Measurements from ENCODE around the gene SPATA18.
"Not testable (repeated sequence)": the region's sequence is repeated elsewhere in the genome, so short reads cannot be mapped to it uniquely, and the experiment has no call there.

SPATA18 gene

DNA sequence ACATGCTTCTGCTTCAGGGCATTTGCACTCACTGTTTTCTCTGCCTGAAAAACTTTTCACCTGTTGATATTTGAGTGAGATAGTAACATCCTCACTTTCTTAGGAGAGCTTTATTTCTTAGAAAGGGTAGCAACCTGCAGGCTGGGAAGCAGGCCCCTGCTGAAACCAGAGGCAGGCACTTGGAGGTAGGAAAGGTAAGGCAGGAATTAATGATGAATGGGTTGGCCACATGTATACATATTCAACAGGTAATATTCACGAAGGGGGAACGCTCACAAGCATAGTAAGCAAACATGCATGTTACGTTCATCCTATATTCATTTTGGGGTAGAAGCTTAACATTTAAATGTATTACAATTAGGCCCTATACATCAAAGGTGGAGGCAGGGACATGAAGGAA lies 3.1 kb downstream of the SPATA18 start:
- no peak for DNase-seq

DNA sequence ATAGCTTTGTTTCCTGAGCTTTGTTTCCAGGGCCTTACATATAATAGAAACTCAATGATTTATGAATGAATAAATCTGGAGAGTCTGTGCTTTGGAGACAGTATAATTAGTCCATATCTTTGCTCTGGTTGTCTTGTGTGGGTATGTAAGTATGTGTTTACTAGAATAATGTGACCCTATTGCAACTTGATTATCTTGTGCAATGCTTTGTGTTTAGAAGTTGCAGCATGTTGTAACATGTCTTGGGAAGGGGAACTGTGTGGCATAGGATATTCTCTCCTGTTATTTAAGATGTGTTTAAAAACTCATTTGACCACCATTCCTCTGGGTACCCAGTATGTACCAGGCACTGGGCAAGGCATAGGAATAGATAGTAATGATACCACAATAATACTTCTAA lies 6.1 kb downstream of the SPATA18 start:
- no peak for DNase-seq

DNA sequence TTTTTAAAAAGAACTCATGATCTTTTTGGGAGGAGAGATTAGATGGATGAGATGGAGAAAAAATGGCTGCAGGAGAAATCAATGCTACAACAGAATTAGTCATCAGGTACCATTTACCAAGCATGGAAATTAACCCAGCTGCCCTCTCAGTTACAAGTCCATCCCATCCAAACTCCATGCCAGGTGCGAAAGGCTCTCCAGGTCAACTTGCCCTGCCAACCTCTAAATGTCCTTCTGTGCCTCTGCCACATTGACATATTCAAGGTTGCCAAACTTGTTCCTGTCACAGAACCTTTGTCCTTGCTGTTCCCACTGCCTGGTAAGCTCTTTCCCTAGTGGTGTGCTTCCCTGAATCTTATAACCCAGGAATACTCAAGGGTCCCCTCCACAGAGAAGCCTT lies 7.2 kb downstream of the SPATA18 start:
- no peak for DNase-seq

DNA sequence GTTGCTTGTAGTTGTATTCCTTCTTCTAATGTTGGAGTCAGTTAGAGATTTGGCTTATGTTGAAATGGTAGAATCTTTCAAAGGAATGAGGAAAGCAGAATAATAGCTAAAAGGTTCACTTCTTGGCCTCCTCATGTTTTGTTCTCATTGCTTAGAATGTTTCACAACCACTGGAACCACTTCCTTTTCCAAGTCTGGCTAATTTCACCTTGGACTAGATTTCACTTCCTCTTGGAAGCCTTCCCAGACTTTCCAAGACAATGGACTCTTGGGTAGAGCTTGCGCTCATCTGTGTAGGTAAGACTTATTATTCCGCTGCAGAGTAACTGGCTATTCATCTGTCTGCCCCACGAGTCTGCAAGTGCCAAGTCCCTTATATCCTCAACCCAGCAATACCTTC lies 8.3 kb downstream of the SPATA18 start:
- peak; percentile 39 for DNase-seq

DNA sequence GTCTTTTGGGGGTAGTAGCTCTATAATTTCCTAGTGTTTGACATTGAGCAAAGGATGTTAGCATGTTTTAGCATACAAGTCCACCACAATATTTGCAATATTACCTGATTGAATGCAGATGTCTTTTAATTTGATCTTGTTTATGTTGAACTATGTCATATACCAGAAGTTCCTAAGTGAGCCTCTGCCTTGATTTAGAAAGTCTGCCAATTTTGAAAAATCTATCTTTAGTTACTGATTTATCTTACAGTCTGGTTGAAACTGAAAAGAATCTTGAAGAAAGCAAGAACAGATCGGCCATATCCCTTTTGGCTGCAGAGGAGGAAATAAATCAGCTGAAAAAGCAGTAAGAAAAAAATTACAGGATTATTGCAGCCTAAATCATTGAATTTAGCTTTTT lies 18.5 kb downstream of the SPATA18 start:
- DNase-seq = no peak

DNA sequence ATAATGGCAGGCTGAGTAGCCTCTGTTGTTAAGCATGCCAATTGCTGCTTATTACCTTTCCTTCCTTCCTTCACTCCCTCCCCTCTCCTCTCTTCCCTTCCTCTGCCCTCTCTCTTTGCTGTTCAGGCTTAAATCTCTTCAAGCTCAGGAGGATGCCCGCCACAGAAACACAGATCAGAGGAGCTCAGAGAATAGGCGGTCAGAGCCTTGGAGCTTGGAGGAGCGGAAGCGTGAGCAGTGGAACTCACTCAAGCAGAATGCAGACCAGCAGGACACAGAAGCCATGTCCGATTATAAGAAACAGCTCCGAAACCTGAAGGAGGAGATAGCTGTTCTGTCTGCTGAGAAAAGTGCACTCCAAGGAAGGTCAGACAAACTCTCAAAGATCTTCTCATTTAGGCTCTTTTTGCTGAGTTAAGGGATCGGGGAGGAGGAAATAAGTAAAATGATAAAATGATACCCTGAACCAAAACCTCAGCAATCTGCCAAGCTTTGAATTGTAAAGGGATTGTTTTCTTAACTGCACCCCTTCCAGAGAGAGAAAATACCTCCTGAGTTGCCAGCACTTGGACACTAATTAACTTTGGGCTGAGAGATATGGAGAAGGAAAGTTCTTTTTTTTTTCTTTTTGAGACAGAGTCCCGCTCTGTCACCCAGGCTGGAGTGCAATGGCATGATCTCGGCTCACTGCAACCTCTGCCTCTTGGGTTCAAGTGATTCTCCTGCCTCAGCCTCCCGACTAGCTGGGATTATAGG lies 20.9 kb downstream of the SPATA18 start:
- no peak for DNase-seq

DNA sequence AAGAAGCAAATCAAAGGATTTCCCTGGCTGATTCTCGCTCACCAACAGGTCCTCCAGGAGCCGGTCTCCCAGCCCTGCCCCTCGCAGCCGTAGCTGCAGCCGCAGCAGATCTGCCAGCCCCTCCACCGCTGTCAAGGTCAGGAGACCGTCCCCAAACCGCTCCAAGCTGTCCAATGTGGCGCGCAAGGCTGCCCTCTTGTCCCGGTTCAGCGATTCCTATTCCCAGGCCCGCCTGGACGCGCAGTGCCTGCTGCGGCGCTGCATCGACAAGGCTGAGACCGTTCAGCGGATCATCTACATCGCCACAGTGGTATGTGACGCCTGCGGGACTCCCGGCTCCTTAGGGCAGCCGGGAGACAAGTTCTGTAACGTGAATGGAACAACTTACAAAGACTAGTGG lies 25.6 kb downstream of the SPATA18 start:
- DNase-seq = peak; percentile 52

DNA sequence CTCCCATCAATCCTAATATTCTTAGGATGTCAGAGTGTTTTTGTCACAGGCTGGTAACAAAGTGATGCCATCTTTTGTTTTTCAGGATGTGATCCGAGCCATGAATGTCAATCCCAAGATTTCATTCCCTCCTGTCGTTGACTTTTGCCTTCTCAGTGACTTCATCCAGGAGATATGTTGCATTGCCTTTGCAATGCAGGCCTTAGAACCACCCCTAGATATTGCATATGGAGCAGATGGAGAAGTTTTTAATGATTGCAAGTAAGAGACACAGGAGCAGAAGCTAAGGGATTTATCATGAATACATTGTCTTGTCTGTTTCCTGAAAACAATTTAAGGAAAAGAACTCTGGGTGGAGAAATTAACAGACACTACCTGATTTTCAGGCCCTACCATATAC lies 28.6 kb downstream of the SPATA18 start:
- no peak for DNase-seq

DNA sequence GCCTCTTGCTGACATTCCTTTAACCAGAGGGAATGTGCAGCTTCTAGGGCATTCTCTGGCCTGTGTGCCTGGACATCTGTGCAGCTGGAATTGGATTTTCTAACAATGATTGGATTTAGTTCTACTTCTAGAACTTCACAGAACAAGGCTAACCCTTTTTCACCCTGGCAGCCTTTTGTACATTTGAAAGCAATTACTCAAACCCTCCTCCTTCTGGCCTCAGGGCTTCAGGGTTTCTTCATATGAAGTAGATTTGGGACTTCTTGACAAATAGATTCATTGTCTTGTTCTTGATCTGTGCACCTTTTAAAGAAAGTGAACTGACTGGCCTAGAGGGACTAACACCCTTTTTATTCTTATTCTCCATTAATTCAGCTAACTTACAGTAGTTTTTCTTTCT lies 30.1 kb downstream of the SPATA18 start:
- no peak for DNase-seq

DNA sequence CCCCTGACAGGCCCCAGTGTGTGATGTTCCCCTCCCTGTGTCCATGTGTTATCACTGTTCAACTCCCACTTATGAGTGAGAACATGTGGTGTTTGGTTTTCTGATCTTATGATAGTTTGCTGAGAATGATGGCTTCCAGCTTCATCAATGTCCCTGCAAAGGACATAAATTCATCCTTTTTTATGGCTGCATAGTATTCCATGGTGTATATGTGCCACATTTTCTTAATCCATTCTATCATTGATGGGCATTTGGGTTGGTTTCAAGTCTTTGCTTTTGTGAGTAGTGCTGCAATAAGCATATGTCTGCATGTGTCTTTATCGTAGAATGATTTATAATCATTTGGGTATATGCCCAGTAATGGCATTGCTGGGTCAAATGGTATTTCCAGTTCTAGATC lies 35.3 kb downstream of the SPATA18 start:
- DNase-seq = not testable (repeated sequence)

DNA sequence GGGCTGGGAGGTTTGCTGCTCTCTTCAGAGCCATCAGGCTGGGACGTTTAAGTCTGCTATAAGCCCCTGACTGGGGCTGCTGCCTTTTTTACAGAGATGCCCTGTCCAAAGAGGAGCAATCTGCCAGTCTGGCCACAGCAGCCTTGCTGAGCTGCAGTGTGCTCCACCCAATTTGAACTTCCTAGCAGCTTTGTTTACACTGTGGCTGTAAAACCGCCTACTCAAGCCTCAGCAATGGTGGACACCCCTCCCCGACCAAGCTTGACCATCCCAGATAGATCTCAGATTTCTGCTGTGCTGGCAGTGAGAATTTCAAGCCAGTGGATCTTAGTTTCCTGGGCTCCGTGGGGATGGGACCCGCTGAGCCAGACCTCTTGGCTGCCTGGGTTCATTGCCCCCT lies 40.7 kb downstream of the SPATA18 start:
- no peak for DNase-seq

DNA sequence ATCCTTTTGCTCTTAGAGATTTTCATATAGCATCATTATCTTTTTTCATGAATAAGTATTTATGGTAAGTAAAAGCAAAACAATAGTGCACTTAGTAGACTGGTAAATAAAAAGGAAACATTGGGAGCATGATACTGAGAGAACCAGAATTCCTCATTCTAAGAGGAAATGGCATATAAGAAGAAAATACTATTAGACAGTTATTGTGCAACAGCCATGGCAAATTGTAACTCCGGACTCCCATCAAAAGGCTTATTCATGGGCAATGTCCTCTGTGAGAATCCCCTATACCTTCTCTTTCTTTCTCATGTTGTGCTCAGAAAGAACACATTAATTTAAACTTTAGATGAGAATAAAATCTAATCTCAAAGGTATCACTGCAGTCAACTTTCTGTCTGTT lies 42.4 kb downstream of the SPATA18 start:
- no peak for DNase-seq

DNA sequence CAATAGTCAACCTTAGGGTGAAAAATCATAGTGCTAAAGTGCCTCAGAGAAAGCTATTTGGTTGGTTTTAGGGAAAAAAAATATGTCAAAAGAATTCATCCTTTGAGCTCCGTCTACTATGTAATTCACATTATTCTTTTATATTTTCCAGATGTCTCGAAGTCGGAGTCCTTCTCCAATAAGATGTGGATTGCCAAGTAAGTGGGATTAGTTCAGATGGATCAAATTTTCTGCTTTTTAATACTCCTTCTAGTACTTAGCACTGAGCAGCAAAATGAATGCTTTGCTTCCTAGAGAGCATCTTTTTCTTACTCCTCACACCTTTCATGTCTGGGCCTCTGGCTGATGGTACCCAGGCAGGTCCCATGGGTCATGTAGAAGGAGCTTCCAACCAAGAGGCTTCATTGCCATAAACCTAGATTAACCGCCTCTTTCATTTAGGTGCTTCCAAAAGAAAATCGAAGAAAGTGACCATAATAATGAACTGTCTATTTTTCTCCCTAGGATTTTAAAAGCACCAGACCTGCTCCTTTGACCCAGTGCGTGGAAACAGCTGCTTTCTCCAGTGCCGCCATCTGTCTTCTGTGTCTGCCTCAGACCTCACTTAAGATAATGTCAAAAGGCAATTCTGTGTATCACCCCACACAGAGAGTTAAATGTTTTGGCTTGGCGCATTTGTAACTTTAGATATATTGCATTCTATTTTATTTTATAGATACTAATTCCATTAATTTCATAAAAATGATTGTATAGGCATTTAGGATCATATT lies 43.5 kb downstream of the SPATA18 start:
- DNase-seq = no peak

DNA sequence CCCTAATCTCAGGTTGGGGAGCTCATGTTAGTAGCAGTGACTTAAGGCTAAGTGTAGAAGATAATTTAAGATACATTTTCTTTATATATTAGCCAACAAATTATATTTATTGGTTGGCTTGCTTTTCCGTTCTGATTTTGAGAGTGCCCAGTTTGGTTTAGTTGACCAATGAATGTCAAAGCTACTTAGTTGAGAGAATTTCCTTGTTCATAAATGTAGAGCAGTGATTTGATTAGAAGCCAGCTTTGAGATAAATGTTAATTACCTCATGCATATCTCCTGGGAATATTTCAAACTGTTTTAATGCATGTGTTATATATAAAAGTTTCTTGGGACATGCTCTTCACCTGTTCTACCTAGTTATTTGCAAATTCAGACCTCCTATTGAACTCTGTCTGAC lies 44.3 kb downstream of the SPATA18 start:
- DNase-seq = no peak

DNA sequence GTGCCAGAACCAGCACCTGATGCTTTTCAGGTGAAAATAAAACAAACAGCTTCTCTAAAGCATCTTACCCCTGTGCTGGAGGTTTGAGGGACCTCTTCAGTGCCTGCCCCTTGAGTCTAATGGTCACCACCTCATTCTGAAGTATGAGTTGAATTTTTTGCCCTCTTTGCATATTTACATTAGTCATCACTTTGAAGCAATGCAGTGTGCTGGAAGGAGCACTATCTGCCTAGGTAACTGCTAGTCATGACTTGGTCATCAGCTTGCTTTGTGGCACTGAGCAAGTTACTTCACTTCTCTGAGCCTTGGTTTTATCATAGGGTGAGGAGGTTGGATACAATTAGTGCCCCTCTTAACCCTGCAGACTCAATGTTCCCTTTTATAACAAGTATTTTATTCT lies 44.9 kb downstream of the SPATA18 start:
- DNase-seq = no peak

DNA sequence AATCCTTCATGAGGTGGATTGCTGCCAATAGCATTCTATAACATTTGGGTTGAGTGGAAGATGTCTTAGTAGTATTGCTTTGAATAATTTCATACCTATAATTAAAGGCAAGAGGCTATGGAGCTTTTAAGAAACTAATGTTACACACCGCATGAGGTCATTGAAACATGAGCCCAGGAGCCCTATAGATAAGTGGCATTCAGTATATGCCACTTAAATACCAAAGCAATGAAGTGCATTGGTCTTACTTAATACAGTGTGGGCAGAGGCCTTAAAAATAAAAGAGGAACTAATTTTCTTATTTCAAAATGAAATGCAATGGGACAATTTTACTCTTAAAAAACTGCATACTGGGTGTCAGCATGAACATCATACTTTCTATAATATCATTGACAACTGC lies 47.5 kb downstream of the SPATA18 start:
- no peak for DNase-seq

DNA sequence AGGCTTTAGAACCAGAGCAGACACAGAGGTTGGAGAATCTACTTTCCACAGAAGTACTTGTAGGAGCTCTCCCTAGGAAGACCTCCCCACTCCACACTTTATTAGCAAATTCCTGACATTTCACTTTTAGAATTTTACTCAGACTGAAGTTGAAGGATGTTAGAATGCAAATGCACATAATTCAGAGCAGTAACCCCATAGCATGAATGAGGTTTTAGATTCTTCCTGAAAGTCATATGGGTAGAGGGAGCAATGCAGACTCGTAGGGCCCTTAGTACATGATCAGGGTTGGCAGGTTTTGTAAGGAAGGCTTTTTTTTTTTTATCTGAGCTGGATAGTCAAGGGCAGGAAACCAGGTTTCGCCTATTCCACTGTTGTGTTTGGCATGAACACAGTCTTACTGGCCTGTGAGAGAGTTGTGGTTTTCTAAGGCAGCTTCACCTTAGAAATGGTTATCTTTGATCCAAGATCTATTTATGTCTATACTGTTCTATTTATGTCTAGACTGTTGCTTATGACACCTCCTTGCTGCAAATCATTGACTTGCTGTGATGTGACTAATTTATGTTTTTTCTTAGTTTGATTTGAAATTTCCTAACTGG lies 48.9 kb downstream of the SPATA18 start:
- DNase-seq = no peak

DNA sequence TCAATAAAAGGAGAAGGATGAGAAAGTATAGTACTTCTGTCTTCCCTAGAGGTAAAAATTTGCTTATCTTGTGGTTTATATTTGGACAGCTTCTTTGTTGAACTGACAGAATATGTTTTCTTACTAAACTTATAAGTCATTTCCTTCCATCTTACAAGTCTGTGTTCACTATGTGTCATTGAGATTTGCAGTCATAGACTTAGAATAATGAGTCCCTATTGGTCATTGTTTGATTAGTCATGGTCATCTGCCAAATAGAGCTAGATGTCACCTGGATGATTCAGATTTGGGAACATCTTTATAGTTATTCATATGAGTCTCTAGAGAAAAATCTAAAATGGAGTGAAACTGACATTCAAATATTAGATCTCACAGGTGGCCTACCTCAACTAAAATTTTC lies 51.5 kb downstream of the SPATA18 start:
- DNase-seq = no peak

DNA sequence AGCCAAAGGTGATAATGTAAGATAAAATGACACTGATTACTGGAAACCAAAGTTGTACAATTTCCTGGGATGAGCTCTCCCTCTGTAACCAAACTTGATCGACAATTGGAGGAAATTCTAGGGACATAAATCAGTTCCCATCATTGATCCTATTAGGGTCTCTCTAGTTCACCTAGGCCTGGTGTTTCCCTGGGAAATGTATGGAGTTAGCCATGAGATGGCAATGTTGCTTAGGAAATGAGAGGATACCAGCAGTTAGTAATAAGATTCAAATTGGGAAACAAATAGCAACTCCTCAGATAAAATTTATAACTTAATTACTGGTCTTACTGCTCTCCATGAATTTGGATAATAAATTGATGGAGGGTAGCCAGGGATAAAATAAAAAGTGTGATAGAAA lies 52.2 kb downstream of the SPATA18 start:
- no peak for DNase-seq

DNA sequence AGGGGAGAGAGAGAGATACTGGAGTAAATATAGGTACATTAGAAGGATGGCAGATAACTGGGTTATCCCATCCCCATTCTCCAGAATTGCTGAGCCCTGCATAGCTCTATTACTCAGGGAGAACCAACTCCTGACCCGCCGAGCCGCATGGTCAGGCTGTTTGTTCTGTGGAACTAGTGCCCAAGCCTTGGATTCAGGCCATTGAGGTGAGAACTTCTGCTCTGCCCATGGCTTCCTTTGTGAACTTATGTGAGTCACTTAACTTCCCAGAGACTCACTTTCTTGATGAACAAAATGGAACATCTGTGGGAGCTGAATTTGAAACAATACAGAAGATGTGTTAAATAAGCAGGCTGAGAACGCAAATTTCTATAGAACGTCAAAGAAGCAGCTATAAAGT lies 54.2 kb downstream of the SPATA18 start:
- DNase-seq = no peak

DNA sequence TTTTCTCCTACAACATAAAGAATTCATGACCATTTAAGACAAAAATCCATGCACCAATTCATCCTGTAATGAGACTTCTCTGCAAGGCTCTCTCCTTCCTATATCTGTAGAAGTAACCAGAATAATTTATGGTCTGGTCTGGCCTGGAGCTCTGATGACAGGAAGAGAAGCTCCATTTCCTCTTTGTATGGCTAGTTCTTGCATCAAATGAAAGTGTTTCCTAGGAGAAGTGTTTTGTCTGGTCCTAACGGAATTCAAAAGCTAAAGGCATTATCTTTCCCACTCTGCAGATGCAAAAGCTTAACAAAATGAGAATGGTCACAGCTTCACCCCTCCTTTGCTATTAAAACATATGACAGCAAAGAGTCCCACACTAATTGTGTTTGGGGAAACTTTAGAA lies 55.1 kb downstream of the SPATA18 start:
- DNase-seq = no peak

DNA sequence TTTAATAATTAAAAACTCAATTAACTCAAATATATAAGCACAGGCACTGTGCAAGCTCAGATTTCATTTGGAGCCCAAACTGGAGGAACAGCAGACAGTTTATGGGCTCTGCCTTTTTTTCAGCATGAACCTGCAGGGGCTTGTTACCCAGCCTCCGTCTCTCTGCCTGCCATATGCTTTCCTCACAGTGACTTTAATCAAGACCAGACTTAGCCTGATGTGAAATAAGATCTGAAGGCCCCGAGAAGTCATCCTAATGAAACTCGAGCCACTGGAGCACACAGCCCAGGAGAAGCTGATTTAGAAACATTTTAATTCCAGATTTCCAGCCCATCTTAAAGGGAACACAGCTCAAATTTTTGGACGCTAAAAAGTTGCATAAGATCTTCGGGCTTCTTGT lies 55.6 kb downstream of the SPATA18 start:
- peak; percentile 58 for DNase-seq

DNA sequence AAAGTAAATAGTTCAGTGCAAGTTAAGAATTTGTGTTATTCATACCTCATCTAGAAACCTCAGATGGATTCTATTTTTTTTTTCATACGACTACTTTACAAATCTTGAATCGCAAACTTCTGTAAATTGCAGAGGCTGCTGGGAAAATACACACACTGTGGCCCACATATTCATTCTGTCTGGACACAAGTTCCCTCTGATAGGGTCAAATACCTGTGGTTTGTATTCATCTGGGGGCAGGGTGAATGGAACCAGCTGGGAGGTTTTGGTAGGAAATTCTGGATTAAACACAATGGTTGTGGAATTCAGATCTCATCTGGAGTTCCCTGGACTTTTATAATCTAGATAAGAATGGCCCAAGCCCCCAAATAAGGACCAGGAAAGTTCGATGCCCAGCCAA lies 56.2 kb downstream of the SPATA18 start:
- no peak for DNase-seq

DNA sequence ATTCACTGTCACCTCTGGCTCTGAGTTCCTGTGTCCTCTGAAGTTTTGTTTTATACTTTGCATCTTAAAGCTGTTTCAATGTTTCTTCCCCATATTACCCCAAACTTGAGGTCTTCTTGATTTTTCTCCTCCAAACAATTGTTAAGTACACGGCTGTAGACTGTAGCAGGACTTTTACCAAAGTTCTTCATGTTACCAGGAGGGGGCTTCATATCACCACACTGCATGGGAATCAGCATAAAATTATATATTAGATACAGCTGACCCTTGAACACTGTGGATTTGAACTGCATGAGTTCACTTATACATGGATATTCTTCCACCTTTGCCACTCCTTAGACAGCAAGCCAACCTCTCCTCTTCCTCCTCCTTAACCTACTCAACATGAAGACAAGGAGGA lies 56.6 kb downstream of the SPATA18 start:
- no peak for DNase-seq

All from right hindlimb (tissue), 1 donor.